GM19452 (cell line): Measurements from ENCODE around the gene ADCY6.

Experiments used
- ATAC-seq: cut with Tn5 transposase; IDR thresholded peaks from one replicate; pipeline ENCODE4 v1.9.1; 2021; ENCODE audit not compliant: unreplicated experiment

Gene ADCY6

DNA sequence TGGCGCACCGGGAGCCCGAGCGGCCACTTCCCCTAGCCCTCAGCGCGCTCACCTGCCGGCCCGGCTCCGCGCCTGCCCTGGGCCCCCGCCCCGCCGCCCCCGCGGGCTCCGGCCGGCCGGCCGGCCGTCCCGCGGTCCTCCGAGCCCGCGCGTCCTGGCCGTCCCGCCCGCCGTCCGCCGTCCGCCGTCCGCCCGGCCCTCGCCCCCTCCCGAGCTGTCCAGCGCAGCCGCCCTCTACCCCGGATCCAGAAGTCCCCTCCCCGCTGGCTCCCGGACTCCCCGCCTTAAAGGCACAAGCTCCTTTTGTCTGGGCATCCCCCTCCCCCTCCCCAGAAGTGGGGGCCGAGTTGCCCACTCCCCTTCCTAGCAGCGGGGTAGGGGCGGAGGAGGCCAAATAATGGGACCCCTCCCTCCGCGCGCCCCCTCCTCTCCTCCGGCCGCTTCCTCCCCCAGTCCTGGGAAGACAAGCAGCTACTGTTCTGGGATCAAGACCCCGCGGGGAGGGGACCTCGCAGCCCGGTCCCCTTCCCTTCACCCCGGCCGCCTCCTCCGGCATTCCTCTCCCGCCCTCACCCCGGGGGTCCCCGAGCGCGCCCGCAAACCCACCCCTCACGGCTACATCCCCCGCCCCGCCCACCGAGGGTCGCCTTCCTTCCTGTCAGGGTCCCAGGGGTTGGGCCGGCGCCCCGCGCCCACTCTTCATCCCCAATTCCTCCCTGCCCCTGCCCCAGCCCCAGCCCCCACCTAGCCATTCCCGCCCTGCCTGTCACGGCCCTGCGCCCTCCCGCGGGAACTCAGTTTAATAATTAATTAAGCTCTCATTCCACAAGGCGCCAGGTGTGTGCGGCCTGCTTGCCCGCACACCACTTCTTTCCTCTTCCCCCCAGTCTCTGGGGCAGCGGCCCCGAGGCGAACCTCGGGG lies at the start of gene ADCY6:
TSS of gene ADCY6 (minus strand) at position 236 of the 922 bp plus-strand sequence. CDS start 5,655 bp downstream, outside the sequence.
- peak; percentile 60 for ATAC-seq

DNA sequence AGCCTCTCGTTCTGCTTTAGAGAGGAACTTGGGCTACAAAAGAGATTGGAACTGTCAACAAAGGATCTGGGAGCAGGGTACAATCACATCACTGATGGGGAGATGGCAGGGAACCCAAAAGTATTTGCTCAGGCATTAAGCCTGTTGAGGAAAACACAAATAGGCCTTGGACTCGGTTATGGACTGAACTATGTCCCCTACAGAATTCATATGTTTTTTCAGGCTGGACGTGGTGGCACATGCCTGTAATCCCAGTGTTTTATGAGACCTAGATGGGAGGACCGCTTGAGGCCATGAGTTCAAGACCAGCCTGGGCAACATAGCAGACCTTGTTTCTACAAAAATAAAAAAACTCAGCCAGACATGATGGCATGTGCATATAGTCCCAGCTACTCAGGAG lies 49.2 kb upstream of the ADCY6 start:
- no peak for ATAC-seq

DNA sequence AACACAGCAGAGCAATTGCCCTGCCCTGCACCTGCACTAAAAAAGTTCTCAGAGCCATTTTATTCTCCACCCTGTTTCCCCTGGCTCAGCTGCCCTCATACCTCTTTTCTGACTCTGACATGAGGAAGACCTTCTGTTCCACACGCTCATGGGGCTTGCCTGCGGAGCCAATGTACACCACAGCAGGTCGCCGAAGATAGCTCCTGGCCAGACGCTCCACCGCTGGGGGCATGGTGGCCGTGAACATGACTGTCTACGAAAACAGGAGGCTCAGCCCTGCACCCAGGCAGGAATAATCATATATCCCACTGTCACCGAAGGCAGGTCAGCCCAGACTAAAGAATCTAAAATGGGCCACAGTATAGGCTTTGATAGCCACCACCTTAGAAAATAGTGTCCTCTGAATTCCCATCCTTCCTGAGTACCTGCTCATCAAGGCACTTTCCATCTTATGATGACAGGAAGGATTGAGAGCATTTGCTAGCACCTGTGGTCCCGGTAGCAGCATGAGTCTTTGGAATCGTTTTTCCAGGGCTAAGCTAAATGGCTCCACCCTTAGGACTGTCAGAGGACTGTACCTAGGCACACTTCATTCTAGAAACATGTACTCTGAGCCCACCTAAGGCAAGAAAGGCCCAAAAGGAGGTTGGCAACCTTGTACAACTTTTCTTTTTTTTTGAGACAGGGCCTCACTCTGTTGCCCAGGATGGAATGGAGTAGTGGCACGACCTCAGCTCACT lies 43.6 kb upstream of the ADCY6 start:
- ATAC-seq = no peak

DNA sequence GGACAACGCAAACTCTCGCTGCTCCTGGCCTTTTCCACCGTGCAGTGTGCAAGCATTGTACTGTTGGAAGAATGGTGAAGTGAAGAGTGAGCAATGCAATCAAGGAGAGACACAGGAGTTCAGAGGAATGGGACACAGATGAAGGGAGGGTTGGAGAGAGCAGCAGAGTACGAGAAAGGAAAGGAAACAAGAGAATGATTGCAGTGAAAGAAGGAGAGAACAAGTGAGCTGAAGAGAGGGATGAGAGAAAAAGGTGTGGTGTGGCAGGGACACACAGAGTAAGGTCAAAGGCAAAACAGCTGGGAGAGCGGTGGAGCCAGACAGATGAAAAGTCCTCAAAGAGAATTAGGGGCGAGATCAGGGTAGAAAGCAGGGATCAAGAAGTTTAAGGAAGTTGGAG lies 42.4 kb upstream of the ADCY6 start:
- no peak for ATAC-seq

DNA sequence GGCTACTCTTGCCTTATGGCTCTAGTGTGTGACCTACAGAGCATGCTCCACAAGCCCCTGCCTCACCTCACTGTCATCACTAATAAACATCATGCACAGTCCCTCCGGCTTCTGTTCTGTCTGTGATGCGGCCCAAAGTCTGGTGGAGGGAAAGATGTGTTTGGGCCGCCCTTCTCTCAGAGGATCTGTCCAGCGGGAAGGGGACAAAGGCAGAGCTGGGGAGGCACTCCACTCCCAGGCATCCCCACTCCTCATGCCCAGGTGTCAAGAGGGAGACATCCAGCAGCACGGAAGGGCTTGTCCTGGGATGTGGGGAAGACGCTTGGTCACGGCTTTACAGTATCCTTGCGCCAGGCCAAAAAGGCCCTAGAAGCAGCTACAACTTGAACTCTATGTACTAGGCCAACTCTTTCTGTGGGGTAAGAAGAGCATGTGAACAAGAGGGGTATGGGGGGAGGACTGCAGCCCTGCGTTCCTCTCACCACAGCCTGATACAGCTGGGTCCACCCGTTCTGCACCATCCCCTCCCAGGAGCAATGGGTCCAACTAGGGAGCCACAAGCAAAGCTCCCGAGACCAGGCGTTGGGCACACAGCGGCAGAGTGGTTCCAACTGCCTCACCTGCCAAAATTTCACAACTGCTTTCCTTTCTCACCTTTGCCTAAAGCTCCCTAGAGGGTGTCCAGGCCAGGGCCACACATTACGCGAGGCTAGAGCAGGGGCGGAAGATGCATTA lies 40.1 kb upstream of the ADCY6 start:
- no peak for ATAC-seq

DNA sequence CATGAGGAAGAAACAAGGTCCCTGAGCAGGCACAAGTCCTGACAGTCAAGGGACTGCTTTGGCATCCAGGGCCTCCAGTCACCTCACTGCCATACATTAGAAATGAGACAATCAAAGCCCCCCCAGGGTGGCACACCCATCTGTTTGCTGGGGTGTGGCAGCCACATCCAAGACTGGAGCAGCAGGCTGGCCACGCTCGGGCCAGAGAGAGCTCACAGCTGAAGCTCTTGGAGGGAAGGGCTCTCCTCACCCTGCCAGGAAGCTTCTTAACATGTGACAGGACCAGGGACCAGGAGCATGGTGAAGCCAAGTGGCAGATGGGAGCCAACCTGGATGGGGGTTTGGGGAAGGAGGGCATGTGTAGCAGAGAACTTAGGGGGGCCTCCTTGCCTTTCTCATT lies 39.4 kb upstream of the ADCY6 start:
- ATAC-seq = no peak

DNA sequence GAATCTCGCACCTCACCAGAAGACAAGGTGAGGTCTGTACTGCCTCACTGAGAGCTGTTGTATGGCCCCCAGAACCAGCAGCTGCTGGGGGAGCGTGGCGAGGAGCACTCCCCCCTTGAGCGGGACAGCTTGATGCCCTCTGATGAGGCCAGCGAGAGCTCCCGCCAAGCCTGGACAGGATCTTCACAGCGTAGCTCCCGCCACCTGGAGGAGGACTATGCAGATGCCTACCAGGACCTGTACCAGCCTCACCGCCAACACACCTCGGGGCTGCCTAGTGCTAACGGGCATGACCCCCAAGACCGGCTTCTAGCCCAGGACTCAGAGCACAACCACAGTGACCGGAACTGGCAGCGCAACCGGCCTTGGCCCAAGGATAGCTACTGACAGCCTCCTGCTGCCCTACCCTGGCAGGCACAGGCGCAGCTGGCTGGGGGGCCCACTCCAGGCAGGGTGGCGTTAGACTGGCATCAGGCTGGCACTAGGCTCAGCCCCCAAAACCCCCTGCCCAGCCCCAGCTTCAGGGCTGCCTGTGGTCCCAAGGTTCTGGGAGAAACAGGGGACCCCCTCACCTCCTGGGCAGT lies 38.7 kb upstream of the ADCY6 start:
- no peak for ATAC-seq

DNA sequence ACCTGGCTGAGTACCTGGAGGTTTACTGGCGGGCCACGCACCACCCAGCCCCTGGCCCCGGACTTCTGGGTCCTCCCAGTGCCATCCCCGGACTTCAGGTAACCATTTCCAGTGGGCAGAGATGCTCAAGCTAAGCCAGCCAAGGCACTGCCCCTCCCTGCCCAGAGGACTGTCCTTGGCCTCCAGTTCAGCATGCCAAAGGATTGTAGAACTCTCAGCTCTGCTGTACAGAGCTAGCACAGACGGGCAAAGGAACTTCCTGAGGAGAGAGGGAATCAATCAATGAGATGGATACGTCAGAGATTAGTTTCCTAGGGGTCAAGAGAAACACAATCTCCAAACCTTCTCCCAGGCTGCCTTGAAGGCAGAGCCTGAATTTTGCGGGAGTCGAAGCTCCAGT lies 38.1 kb upstream of the ADCY6 start:
- no peak for ATAC-seq

DNA sequence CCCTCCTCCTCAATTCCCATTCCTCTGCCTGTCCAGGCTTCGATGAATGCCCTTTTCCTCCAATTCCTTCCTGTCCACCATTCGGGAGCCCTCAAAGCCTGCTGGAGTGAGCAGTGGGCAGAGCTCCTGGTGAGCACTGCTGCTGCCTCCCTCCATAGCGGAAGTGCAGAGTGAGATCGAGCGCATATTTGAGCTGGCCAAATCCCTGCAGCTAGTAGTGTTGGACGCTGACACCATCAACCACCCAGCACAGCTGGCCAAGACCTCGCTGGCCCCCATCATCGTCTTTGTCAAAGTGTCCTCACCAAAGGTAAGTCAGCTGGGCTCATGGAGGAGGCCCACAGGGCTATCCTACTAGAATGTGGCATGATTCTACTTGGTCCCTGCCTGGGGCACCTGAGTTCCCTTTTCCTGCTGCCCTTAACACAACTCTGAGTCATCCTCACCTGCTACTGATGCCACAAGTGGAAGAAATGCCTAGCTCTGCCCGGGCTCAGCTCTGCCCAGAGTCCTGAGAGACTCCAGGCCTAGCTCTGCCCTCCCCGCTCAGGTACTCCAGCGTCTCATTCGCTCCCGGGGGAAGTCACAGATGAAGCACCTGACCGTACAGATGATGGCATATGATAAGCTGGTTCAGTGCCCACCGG lies 37.4 kb upstream of the ADCY6 start:
- no peak for ATAC-seq

DNA sequence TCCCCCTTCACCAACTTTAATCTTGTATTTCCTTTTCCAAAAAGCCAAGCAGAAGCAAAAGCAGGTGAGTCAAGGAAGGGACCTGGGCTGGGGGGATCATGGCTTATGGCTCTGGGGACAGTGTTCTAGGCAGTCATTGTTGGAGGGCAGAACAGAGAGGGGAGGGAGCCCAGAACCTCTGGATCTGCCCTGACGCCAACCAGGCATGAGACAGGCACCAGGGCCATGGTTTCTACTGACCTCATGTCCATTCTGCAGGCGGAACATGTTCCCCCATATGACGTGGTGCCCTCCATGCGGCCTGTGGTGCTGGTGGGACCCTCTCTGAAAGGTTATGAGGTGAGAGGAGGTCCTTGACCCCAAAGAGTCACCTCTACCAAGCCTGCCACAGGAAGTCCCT lies 36.0 kb upstream of the ADCY6 start:
- ATAC-seq = no peak

DNA sequence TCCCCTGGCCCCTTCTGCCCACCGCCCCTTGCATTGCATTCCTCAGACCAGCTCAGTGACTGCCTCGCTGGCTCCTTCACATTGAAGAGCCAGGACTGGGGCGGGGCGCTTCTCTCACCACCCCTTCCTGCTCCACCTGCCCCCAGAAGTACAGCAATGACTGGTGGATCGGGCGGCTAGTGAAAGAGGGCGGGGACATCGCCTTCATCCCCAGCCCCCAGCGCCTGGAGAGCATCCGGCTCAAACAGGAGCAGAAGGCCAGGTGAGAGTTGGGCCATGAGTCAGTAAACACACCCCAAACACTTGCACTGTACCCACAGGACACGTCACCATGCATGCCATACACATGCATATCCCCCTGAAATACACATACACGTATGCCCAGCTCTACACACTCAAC lies 35.2 kb upstream of the ADCY6 start:
- ATAC-seq = no peak

DNA sequence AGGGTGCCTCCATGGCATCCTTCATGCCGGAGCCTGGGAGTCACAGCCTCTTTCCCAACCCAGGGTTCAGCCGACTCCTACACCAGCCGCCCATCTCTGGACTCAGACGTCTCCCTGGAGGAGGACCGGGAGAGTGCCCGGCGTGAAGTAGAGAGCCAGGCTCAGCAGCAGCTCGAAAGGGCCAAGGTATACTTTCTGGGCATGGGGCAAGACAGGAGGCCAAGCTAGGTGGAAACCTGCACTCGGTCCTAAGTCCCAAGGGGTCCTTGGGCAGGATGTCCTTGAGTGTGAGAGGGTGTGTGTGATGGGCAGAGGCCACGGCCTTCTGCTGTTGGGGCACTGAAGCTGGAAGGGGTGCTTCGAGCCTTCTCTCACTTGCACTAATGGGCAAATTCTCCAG lies 34.4 kb upstream of the ADCY6 start:
- no peak for ATAC-seq

DNA sequence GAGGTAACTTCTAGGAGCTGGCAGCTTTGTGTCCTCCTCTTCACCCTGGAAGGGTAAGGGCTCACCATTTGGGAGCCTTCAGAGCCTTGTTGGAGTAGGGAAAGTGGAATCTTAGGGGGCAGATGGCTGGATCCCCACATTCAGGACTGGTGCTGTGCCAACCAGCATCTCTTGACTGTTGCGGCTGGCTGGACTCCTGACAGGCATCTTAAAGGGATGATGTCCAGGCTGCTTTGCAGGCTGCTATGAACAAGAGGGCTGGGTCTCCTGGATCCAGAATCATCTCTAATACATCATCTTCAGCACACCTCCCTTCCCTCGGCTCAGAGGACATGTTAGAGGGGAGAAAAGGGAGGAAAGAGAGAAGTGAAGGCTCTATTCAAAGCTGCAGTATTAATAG lies 33.8 kb upstream of the ADCY6 start:
- ATAC-seq = no peak

DNA sequence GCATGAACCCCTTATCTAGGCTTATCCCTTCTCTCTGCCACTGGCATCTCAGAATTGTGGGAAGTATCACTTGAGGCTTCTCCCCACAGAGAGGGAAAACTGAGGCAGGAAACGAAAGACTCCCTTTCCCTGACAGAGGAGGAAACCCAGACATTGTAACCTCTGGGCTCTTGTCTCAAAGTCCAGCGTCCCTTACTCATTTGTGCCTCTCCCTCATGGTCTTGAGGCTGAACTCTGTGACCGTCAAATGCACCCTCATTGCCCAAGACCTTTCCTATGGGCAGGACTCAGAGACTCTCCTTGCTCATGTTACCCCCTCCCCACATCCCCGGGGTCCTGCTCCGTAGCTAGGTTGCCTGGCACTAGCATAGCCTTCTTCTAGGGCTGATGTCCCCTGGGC lies 33.2 kb upstream of the ADCY6 start:
- ATAC-seq = no peak

DNA sequence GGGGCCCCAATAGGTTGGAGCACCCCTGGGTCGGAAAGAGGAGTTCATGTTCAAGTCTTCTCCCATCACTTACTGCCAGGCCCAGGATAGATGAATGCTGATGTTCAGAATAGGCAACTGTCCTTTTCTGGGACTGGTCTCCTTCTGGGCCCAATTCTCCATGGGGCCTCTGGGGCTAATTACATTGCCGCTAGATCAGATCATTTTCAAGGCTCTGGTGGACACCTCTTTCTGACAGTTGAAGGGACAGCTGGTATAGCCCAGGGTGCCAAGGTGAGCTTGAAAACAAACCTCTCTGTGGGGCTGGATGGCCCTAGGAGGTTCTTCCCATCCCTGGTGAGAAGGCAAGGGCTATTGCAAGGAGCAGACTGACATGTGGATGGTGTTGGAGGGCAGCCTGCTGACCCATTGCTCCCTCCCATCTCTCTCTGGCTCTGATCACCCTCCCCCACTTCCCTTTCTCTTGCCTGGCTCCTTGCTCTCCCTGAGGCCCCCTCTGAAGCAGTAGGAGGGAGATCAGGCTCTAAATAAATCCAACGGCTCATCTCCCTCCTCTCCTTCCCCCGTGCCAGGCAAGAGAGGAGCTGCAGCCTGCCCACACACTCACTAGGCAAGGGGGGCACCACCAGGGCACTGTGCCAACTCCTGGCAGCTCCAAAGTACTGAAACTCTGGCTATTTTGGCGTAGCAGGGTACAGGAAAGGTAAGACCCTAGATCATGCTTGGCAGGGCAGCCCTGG lies 31.3 kb upstream of the ADCY6 start:
- no peak for ATAC-seq

DNA sequence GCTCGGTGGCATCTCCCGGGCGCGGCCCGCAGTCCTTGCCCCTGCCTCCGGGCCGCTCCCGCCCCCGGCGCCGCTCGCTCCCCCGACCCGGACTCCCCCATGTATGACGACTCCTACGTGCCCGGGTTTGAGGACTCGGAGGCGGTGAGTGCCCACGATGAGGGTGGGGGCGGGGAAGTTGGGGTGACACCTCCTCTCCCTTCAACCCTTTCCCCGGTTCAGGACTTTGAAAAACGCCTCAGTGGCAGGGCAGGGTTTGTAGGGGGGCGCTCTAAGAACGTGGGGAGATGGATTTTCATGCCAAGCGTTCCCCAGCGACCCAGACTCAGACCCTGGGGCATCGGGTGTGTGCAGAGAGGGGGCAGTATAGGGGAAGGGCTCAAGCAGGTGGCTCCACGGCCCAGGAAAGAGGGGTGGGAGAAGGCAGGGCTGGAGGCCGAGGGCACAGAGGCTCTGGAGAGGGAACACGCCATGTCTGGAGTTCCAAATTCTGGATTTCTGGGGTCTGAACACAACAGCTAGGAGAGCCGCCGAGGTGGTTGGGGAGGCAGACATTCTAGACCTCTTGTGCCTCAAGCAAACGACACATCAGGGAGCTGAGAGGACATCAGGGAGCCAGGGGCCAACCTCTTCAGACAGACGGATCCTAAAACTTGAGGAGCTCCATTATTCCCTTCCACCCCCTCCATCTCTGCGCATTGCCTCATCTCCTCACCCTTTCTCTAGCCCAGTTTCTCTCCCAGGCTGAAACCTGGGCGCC lies 30.1 kb upstream of the ADCY6 start:
- ATAC-seq = no peak

DNA sequence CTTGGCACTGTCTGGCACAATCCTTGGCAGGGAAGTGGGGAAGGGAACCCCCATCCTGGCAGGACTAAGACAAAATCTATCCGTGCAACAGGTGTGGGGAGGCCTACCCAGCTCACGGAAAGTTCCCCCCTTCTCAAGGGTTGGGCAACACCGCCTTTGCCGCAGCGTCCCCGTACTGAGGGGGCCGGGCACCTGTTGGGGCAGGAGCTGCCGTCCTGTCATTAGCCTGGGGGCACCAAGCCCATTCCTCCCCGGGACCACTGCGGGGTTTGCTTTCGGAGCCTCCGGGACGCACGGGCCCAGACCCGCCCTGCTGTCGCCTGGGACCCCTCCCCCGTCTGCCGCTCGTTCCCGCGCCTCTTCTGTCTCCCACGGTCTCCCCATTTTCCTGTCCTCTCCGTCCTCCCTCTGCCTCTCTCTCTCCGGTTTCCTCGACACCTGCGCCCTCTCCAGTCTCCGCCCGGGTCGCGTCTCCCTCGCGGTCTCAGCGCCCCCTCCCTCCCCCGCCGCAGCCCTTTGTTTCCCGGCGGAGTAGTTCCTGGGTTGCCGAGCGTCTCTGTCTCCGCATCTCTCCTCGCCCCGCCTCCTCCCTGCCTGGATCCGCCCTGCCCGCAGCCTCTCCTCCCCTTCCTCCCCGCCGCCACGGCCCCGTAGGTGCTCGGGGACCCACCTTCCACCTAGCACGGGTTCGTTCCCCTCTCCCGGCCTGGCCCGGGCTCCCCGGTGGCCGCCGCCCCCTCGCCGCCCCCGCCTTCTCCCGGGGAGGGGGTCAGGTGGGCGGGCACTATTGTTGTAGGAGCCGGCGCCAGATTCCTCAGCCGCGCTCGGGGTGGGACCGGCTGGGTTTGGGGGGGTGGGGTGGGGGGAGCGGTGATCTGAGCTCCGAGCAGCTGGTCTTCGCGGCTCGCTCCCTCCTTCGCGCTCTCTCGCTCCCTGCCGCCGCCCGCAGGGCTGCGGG lies 29.3 kb upstream of the ADCY6 start, which contains the start of gene CACNB3:
TSS of gene CACNB3 (plus strand) at position 624 of the 958 bp plus-strand sequence. CDS start 434 bp downstream, outside the sequence.
- ATAC-seq = no peak
